ENCODE data around the gene TES.

- TF ChIP-seq ZSCAN31 (CRISPR knock-in tag; IDR thresholded peaks at IDR 0.05; ENCODE audit: low read depth) (no peak), POLR2AphosphoS5 (IDR thresholded peaks at IDR 0.05; ENCODE audit: low read depth, low read length) (no peak), POLR2A (IDR thresholded peaks at IDR 0.05; ENCODE audit: insufficient read depth in 1 of 2, low read depth in 2 of 2, low read length in 2 of 2) (no peak)
These were observed 8.4 kb downstream of the TES start for GRCh38 chr7:116218747-116219146.

Measured in HepG2 (cell line).